Measurements from ENCODE around the gene SH2D4B.

Gene SH2D4B

DNA sequence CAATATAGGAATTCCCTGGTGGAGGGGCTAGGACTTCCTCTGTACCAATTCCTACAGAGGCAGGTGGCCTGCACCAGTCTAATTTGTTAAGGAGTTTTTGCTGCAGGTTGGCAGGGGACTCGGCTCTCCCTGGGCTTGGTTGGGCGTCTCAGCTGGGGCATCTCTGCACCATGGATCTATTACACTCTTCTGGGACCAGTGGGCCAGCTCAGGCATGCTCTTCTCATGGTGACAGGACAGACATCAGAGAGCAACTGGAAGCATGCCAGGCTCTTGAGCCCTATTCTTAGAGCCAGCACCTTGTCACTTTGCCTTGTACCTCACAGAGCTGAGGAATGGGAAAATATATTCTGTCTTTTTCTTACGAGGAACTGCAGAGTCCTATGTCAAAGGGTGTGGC lies 74.6 kb downstream of the SH2D4B start:
- Histone ChIP-seq H3K27ac (no peak overlapping the region), H3K36me3 (no peaks in the 10 kb centered on the region), H3K4me3 (ENCODE audit: low read depth in 1 of 2, low read length in 1 of 2) (no peak overlapping the region), H3K4me1 (ENCODE audit: control insufficient read depth in 1 of 2, insufficient read depth in 1 of 2, low read depth in 1 of 2, low read length in 1 of 2) (peaks cover 18 to 19% of the 10 kb centered on the region in 2 experiments), H3K27me3 (no peaks in the 10 kb centered on the region), H3K9me3 (no peaks in the 10 kb centered on the region)
- TF ChIP-seq, protein P1, sequence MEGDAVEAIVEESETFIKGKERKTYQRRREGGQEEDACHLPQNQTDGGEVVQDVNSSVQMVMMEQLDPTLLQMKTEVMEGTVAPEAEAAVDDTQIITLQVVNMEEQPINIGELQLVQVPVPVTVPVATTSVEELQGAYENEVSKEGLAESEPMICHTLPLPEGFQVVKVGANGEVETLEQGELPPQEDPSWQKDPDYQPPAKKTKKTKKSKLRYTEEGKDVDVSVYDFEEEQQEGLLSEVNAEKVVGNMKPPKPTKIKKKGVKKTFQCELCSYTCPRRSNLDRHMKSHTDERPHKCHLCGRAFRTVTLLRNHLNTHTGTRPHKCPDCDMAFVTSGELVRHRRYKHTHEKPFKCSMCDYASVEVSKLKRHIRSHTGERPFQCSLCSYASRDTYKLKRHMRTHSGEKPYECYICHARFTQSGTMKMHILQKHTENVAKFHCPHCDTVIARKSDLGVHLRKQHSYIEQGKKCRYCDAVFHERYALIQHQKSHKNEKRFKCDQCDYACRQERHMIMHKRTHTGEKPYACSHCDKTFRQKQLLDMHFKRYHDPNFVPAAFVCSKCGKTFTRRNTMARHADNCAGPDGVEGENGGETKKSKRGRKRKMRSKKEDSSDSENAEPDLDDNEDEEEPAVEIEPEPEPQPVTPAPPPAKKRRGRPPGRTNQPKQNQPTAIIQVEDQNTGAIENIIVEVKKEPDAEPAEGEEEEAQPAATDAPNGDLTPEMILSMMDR (IDR thresholded peaks at IDR 0.05), result no peak

DNA sequence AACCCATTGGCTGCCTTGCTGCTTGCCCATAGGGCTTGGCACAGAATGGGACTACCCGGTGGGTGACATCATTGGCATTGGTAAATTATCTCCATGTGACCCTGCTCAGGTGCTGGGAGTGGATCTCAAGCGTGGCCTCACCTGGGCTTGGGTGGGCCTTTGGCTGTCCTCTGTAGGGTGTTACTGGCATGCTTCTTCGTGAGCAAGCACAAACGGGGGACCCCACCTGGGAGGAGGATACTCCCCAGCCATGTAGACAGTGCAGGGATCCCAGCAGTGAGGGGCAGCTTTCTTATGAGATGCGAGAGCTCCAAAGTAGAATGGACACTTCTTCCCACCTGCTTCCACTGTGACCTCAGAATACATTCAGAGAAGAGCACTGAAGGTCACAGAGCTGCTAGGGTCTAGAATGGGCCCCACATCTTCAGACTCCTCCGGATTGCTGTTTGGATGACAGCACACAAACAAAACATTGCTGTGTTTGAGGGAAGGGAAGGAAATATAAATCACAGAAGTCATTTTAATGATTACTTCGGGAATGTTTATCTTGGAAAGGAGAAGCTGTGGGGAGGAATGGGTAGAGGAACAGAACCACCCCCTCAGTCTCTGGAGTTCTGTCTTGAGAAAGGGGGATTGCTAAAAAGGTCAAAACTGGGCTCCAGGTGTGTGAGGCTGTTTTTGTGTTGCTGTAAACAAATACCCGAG lies 75.9 kb downstream of the SH2D4B start:
- Histone ChIP-seq H3K27ac (no peak overlapping the region), H3K4me3 (ENCODE audit: low read depth in 1 of 2, low read length in 1 of 2) (no peak overlapping the region), H3K9me3 (no peaks in the 10 kb centered on the region), H3K36me3 (no peaks in the 10 kb centered on the region), H3K27me3 (no peaks in the 10 kb centered on the region), H3K4me1 (ENCODE audit: control insufficient read depth in 1 of 2, insufficient read depth in 1 of 2, low read depth in 1 of 2, low read length in 1 of 2) (peaks cover 9 to 11% of the 10 kb centered on the region in 2 experiments)
- TF ChIP-seq, protein P1 (IDR thresholded peaks at IDR 0.05), result no peak

- TF ChIP-seq, protein P1 (IDR thresholded peaks at IDR 0.05), result no peak
- H3K27me3 ChIP-seq, result no peaks in the 10 kb centered on the region
Observed at GRCh38 chr10:80614576-80615416, 77.1 kb downstream of the SH2D4B start.

DNA sequence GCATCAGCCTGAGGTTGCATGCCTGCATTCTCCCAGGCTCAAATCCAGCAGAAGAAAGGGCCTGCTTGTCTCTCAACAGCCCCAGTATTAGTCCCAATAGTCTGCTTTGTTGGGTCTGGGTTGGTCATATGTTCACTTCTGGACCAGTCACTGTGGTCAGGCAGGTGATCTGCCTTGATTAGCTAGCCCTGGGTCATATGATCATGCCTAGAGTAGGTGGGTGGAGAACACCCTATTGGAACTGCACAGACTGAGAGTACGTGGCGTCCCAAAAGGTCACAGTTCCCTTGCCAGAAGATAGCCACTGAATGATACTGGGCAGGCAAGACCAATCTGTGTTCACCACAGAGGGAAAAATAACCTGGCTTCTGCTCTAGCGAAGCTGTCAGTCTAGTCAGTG lies 80.1 kb downstream of the SH2D4B start:
- TF ChIP-seq, protein P1 (IDR thresholded peaks at IDR 0.05), result no peak
- H3K4me1 ChIP-seq (ENCODE audit: control insufficient read depth in 1 of 2, insufficient read depth in 1 of 2, low read depth in 1 of 2, low read length in 1 of 2), result no peaks in the 10 kb centered on the region
- no peaks in the 10 kb centered on the region for H3K9me3 ChIP-seq
- no peaks in the 10 kb centered on the region for H3K36me3 ChIP-seq
- no peak overlapping the region for H3K27ac ChIP-seq
- no peaks in the 10 kb centered on the region for H3K27me3 ChIP-seq
- H3K4me3 ChIP-seq (ENCODE audit: low read depth in 1 of 2, low read length in 1 of 2), result no peak overlapping the region

More at GRCh38 chr10:80614576-80615416, 77.1 kb downstream of the SH2D4B start:
- Histone ChIP-seq H3K36me3 (no peaks in the 10 kb centered on the region), H3K27ac (no peak overlapping the region), H3K4me3 (ENCODE audit: low read depth in 1 of 2, low read length in 1 of 2) (no peak overlapping the region), H3K4me1 (ENCODE audit: control insufficient read depth in 1 of 2, insufficient read depth in 1 of 2, low read depth in 1 of 2, low read length in 1 of 2) (no peaks in the 10 kb centered on the region), H3K9me3 (no peaks in the 10 kb centered on the region)

GRCh38 chr10:80619036-80619435 lies 81.3 kb downstream of the SH2D4B start:
- H3K27ac ChIP-seq, result no peak overlapping the region
- H3K9me3 ChIP-seq, result no peaks in the 10 kb centered on the region
- H3K4me3 ChIP-seq (ENCODE audit: low read depth in 1 of 2, low read length in 1 of 2), result no peak overlapping the region
- no peaks in the 10 kb centered on the region for H3K4me1 ChIP-seq (ENCODE audit: control insufficient read depth in 1 of 2, insufficient read depth in 1 of 2, low read depth in 1 of 2, low read length in 1 of 2)
- no peaks in the 10 kb centered on the region for H3K36me3 ChIP-seq
- H3K27me3 ChIP-seq, result no peaks in the 10 kb centered on the region
- TF ChIP-seq, protein P1 (IDR thresholded peaks at IDR 0.05), result no peak

All from neutrophil (primary cell).